GM19328 (cell line): Measurements from ENCODE around the gene PTX3.

Experiments
- ATAC-seq: cut with Tn5 transposase; IDR thresholded peaks from one replicate; pipeline ENCODE4 v1.9.1; 2021; ENCODE audit warnings: mild to moderate bottlenecking, moderate library complexity; ENCODE audit not compliant: unreplicated experiment

The PTX3 gene

DNA sequence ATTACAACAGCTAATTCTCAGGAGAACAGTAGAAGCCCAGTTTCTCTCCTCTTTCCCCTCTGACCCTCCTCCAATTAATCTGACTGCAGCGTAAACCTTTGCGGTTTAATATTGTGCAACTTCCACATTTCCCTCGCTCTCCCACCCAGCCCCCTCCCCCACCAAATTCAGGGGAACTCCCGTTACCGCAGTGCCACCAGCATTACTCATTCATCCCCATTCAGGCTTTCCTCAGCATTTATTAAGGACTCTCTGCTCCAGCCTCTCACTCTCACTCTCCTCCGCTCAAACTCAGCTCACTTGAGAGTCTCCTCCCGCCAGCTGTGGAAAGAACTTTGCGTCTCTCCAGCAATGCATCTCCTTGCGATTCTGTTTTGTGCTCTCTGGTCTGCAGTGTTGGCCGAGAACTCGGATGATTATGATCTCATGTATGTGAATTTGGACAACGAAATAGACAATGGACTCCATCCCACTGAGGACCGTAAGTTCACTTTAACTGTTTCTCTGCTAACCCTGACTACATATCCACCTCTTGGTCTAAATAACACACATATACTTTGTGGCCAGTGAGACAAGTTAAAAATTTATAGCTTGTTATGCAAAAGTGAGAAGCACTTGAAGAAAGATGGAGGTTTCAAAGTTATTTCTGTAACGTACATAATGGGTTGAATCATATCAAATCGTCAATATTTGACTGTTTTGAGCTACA, at the start of gene PTX3:
TSS of gene PTX3 (plus strand) at position 268 of the 709 bp plus-strand sequence. CDS start at position 352, 84 bp downstream.
- ATAC-seq, result no peak

DNA sequence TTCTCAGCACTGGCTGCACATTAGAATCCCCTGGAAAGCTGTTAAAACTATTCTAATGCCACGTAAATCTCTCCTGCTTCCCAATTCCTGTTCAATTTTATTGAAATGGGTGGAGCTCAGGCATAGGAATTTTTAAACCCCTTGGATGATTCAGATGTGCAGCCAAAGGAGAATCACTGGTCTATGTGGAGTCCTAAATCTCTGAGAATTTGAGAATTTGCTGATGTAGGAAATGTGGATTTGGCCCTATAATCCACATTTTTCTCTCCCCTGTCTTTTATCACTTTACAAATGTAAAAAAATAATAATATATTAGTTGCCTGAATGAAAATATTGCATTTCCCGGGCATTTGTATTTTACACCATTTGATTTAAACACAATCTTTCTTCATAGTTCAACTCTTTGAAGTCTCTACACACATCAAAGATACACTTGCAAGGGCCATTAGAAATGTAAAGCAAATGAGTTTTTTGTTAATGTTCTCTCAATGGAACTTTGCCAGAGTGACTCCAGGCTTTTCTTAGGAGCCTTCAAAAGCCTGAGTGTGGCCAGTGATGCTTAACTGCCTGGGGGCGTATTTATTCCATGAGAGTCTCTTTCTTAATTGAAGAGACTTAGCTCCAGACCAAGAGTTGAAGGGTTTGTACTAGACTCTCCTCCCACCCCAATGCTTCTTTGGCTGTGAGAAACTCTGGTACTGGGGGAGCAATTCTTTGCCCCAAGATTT, 48.8 kb upstream of the PTX3 start:
- no peak for ATAC-seq

DNA sequence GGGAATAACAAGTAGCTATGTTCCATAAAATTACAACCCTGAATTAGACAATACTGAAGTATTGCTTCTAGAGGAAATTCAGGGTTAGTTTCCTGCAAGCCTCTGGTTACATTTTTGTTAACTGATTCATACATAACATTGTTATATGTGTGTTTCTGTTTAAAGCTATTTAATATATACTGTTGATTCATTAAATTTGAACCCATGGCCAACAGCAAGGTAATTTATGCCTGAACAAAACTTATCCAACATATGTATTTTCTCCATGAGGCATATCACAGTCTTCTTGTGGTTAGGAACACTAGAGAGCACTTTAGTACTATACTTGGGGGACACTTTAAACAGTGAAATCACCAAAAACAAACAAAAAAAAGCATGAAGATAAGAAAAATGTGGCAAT, 47.7 kb upstream of the PTX3 start:
- no peak for ATAC-seq

DNA sequence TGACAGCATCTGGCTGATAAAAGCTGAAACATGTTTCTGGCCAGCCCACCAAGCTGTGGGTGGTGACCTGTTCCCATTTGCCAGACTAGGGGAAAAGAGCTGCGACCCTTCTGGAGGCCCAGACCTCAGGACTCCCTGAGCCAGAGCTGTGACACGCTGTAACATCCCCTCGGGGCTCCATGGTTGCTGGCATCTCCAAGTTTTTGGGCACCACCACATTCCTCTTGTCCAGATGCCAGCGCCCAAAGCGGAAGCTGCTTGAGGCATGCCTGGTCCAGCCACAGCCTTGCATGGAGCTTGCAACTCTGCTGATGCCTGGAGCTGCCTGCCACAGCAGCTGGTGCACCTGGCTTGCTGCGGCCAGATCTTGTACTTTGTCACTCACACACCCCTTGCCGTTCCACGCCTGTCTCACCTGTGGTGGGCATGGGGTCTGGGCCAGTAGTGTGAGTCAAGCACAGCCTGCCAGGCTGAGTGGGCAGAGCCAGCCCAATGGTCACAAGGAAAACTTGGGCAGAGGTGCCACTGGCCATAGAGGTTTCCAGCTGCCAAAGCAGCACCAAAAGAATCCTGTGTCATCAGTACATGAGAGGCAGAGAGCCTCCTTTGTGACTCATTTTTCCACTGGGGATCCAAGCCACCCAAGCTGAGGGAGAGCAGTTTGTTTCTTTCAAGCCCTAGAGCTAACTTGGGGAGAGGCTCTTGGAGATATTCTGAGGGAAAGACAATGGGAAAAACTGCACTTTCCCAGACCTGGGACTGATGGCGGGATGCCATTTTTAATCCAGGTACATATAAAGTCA, 45.7 kb upstream of the PTX3 start:
- ATAC-seq, result no peak

DNA sequence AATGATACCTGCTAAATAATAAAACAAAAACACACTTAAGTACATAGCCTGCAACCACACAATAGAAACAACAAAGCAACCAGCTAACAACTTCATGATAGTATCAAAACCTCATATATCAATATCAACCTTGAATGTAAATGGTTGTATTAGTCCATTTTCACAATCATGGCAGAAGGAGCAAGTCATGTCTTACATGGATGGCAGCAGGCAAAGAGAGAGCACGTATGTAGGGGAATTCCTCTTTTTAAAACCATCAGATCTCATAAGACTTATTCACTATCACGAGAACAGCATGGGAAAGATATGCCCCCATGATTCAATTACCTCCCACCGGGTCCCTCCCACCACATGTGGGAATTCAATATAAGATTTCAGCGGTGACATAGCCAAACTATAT, 44.5 kb upstream of the PTX3 start:
- no peak for ATAC-seq

DNA sequence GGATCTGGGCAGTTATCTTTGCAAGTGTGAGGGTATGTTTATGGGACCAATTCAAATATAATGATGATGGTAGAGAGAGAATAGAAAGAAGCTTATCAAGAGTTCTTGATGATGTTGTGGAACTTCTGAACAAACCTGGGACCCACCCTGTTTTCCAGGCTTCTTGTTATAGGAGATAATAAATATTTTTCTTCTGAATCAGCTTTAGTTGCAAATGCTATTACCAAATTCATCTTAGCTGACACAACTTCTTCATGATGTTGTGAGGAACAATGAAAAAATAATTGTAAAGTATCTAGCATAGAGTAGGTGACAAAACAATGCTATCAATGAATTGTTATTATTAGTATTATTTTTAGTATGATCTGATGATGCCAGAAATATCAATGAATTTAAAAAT, 43.5 kb upstream of the PTX3 start:
- no peak for ATAC-seq

DNA sequence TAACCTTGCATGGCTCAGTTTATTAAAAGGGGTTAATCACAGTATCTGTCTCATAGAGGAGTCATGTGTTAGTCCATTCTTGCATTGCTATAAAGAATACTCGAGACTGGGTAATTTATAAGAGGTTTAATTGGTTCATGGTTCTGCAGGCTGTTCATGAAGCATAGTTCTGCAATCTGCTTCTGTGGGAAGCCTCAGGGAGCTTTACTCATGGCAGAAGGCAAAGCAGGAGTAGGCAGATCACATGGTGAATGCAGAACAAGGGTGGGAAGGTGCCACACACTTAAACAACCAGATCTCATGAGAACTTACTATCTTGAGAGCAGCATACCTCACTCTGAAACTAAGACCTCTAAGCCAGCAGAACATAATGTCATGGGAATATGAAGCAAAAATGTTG, 42.2 kb upstream of the PTX3 start:
- no peak for ATAC-seq

DNA sequence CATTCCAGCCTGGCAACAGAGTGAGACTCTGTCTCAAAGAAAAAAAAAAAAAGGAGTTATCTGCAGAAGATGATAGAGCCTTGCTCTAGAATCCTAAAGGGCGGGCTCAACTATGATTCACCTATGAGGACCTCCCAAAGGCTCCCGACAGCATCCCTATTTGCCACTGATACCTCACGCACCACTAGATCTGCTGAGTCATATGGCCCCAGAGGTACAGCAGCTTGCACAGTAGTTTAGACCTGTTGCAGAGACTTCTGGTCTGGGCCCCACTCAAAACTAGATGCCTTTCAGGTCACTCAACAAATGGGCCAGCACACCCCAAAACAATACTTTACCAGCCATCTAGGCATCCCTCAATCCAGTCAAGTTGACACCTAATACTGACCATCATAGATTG, 38.1 kb upstream of the PTX3 start:
- ATAC-seq, result no peak

DNA sequence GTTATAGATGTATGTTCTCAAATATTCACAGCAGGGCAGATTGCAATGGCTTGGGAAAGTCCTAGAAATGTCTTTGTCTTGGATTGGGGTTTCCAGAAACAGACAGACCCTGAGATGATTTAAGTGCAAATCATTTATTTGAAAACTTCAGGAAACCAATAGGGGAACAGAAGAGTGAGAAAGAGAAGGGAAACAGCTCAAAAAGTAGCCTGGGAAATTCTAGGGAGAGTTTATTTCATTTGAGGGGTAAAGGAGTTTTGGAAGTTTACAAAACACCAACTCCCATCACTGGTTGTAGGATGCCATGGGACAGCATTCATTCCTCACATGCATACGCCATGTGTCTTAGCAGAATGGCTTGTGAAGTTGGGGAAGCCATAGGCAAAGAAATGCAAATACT, 32.3 kb upstream of the PTX3 start:
- no peak for ATAC-seq

DNA sequence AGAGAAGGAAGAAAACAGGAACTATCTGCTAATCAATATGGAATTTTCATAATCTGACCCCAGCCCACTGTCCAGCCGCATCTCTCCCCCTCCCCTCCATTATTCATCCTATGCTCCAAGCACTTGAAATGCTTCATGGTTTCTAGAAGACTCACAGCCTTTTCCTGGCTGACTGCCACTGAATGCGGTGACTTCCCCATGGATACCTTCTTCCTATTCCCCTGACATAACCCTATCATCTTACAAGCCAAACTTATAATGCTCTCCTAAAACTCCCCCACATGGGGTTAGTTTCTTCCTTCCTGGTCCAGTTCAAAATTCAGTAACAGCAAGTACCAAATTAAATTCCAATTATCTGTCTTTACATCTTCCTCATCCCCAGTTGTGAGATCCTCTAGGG, 31.2 kb upstream of the PTX3 start:
- ATAC-seq, result no peak

DNA sequence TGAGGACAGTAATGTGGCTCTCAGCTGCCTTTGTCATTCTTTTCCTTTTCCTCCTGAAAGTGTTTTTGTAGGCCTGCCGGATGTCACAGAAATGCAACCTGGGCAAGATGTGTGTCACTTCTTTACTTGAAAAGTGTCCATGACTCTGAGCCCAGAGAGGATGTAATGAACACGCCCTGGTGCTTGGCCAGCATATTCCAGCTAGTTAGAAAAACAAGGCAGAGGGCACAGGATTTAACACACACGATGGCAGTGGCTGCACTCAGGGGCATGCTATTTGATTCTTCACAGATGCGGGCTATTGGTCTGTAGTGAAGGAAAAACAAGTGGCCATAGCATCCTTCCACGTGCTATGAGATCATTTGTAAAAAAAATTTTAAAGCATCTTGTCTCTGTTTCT, 30.3 kb upstream of the PTX3 start:
- no peak for ATAC-seq

DNA sequence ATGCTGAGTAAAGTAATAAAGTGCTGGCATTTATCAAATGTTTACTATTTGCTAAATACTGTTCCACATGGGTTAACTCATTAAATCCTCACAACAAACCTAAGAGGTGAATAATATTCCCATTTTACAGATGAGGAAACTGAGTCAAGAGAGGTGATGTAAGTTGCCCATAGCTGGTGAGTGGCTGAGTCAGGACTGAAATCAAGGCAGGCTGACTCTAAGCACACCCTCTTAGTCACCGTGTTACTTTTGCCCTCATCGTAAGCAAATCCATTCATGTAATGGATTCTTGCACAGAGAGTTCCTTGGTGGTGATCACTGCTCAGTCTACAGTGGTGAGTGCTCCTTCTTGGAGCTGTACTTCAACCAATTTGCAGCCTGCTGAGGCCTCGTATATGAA, 28.9 kb upstream of the PTX3 start:
- ATAC-seq, result no peak

DNA sequence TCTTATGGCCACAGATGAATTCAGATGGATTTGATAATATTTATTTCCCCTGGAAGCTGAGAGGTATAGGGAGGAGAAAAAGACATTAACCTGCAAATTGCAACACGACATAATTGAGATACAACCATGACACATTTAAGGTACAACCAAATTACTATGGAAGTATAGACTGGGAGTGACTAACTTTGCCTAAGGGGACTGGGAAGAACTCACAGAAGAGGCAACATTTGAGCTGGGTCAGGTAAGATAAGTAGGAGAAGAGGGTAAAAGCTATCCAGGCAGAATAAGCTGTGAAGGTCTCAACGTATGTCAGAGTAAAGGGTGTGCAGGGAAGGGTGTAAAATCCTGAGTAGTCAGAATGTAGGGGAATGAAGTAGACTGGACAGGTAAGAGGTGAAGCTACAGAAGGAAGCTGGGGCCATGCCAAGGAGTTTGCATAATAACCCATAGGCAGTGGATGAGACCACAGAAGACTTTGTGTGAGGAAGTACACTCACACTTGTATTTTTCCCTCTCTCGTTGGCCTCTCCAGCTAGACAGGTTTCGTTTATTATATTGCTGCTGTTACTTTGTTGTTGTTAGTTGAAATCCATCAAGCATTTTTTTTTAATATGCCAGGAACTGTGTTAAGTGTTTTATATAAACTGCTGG, 28.0 kb upstream of the PTX3 start:
- no peak for ATAC-seq

DNA sequence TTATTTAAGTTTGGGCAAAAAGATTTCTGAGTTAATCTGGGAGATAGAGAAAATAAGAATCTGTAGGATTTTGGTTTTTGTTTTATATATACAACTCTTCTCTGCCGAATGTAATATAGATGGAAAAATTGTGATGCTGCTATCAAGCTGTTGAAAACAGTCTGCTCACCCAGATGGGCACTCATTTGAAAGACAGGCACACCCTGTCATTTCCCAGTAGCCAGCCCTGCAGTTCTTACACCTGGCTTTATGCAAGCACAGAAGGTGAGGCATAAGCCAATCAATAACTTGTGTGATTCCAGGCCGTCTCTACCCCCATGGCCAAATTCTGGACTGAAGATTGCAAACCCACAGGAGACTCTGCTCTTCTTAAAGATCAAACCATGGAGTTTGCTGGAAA, 27.1 kb upstream of the PTX3 start:
- ATAC-seq, result no peak

DNA sequence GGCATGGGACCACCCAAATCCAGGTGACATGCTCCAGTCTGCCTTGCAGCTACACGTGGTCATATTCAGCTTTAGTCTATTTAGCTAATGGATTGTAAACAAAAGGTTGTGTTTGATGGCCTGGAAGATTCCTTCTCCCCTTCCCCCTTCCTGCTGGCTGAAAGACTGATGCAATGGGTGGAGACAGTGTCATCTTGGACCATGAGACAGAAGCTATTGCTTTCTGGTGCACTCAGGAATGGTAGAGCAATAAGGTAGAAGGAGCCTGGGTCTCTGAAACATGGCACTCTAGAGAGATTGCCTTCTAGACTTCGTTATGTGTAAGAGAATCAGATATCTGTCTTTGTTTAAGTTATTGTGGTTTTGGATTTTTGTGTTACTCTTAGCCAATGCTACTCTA, 25.7 kb upstream of the PTX3 start:
- ATAC-seq, result no peak

DNA sequence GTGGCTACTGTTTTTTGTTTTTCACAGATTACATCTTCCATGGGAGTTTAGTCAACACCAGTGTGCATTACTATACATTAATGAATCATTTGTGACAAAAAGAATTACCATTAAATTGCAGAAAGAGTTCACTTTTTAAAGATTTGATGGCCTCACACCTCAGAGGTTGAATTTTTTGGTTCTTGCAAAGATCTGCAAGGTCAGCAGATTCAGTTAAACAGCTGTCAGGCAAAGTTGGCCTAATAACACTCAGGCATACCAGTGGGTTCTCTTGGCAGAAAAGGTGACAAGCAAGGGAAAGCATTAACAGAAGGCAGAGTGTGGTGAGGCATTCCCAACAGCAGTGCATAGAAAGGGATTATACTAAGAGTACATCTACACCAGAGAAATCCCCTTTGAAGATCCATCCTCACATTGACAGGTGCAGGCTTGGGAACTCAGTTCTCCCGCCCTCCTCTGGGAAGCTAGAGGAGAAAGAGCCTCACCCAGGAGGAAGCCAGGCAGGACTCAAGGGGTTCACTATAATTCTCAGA, 24.3 kb upstream of the PTX3 start:
- no peak for ATAC-seq

DNA sequence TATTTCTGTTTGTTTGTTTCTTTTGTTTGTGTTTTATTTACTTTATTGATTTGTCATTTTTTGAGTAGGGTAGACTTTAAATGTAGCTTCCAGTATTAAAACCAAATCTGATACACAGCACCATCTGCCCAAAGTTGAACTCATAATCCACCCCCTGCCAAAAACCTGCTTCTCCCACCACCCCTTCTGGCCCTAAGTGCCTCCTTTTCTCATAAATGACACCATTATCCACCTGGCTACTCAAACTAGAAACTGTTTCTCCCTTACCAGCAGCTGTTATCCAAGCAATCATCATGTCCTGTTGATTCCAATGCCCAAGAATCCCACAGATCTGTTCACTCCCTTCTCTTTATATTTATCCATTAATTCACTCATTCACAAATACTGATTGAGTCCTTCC, 21.8 kb upstream of the PTX3 start:
- no peak for ATAC-seq

DNA sequence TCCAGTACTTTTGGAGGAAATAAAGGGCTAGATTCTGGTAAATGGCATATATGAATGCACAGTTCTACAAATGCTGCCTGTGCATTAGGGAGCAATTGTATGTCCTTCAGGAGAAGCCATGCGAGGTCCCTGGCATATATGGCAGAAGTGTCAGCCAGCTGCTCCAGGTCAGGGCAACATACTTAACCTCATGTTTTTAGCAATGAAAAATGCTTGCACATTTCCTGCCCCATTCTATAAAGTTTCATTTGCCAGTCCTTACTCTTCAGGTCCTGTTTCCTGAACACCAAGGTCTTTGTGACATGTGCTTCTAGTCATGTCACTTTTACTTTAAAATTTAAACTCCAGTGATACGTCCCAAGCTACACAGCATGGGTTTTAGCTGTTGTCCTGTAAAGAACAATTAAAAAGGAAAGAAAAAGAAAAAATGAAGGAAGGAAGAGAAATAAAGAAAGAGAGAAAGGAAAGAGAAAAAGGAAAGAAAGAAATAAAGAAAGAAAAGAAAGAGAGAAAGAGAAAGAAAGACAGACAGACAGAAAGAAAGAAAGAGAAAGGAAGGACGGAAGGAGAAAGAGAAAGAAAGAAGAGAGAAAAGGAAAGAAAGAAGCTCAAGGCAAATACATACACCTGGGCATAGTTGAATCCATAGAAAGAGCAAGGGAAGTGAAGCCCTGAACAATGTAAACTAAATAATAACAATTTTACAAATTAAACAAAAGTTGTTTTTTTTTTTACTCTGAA, 20.1 kb upstream of the PTX3 start:
- no peak for ATAC-seq

DNA sequence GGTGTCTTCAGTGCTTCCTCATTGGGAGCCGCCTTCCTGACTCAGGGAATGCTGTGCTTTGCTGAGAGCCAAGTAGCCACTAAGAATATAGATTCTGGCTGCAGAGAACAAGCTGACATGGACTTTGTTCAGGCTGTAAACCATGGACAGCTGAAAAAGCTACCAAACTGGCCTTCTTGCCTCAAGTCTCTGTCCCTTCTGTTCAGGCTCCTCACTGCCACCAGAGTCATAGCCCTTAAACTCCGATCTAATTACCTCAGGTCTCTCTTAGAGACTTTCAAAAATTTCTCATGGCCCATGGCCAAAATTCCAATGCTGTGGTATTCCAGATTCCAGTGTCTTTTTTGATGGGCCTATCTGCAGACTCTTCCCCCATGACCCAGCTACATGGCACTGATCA, 19.4 kb upstream of the PTX3 start:
- no peak for ATAC-seq

DNA sequence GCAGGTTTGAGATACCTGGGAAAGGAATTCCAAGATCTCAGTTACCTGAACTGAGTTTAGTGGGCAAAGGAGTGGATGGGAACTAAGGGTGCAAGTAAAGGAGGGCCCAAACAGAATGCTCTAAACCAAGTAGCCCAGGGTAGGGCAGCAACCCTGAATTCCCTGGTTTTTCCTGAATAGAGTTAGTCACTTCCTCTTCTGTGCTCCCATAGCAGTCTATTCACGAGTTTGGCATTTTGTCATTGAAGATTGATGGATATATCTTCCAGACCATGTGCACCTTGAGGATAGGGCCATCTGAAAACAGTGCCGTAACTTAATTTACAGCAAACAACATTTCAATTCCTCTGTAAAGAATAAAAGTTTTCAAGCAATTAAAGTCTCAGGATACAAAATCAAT, 18.5 kb upstream of the PTX3 start:
- no peak for ATAC-seq
